H1 (cell line): ENCODE measurements around the gene C5AR2. TPM values are rescaled to one million over a fixed set of nuclear protein-coding genes. Genes with fewer than 3 reads are reported as not detected.

Experiments
- CTCF ChIA-PET: fragments of 300-600 bp; sonication (Branson Sonifier 250); formaldehyde crosslinking; loops from one replicate; lab custom pipeline; 2021; ENCODE audit not compliant: partially characterized antibody; lab: Charles Lee
- POLR2A ChIA-PET: fragments of 300-600 bp; sonication (Branson Sonifier 250); formaldehyde crosslinking; loops from one replicate; lab custom pipeline; 2021; ENCODE audit warnings: inconsistent platforms; ENCODE audit not compliant: partially characterized antibody; lab: Charles Lee
- DNase-seq, 2 experiments: peaks; one replicate each; pipeline versions ENCODE4 v3.0.0 to v3.0.0-alpha.2; 2010 to 2022; ENCODE audit warnings: low spot score in 2 of 2, low read depth in 1 of 2, mixed read lengths in 1 of 2
- FAIRE-seq: peaks from 2 replicates; lab custom pipeline; 2011; peaks lifted over from hg19 to GRCh38; lab: Jason Lieb, UNC
- H2AFZ ChIP-seq: 2 replicates; pipeline ENCODE4 v1.8.1; 2012; ENCODE audit warnings: low read length, inconsistent platforms
- H2AK5ac ChIP-seq: 2 replicates; pipeline ENCODE4 v1.6.1; 2013; ENCODE audit warnings: low read depth, low read length
- H2BK120ac ChIP-seq: replicated peaks from 2 replicates; pipeline ENCODE3; 2013; ENCODE audit warnings: low read depth, low read length, inconsistent platforms
- H2BK12ac ChIP-seq: 2 replicates; pipeline ENCODE4 v1.6.1; 2013; ENCODE audit warnings: low read depth, low read length
- H2BK15ac ChIP-seq: 2 replicates; pipeline ENCODE4 v1.6.1; 2013; ENCODE audit warnings: low read length
- H2BK20ac ChIP-seq: 2 replicates; pipeline ENCODE4 v1.6.1; 2013; ENCODE audit warnings: low read length
- H2BK5ac ChIP-seq: 2 replicates; pipeline ENCODE4 v1.6.1; 2013; ENCODE audit warnings: low read depth, low read length
- H3K14ac ChIP-seq: 2 replicates; pipeline ENCODE4 v1.6.1; 2013; ENCODE audit warnings: inconsistent platforms; ENCODE audit not compliant: insufficient read length
- H3K18ac ChIP-seq: 2 replicates; pipeline ENCODE4 v1.6.1; 2013; ENCODE audit warnings: low read length; ENCODE audit errors: extremely low read depth
- H3K23ac ChIP-seq: 2 replicates; pipeline ENCODE4 v1.6.1; 2013; ENCODE audit warnings: inconsistent platforms; ENCODE audit not compliant: insufficient read length
- H3K23me2 ChIP-seq: 2 replicates; pipeline ENCODE4 v1.6.1; 2013; ENCODE audit warnings: low read depth, low read length
- H3K27ac ChIP-seq: 2 replicates; pipeline ENCODE4 v1.6.1; 2011; ENCODE audit warnings: low read depth, low read length, inconsistent platforms
- H3K27me3 ChIP-seq, 4 experiments: replicated peaks in 1 of 4; 1 replicate in 1 of 4; 2 replicates in 3 of 4; pipeline versions ENCODE4 v1.6.1 to v1.8.1; 2011 to 2013; ENCODE audit warnings: low read length in 3 of 4, mild to moderate bottlenecking in 3 of 4, inconsistent platforms in 2 of 4, mixed read lengths in 2 of 4, moderate library complexity in 1 of 4; ENCODE audit not compliant: control insufficient read depth in 3 of 4, insufficient read depth in 3 of 4; ENCODE audit errors: extremely low read depth in 1 of 4
- H3K36me3 ChIP-seq, 4 experiments: 2 replicates each; pipeline versions ENCODE4 v1.6.1 to v1.8.1; 2011 to 2013; ENCODE audit warnings: mild to moderate bottlenecking in 4 of 4, low read length in 3 of 4, moderate library complexity in 2 of 4, control low read depth in 1 of 4, inconsistent platforms in 1 of 4; ENCODE audit not compliant: insufficient read depth in 4 of 4, control insufficient read depth in 2 of 4
- H3K4ac ChIP-seq: replicated peaks from 2 replicates; pipeline ENCODE3; 2013; ENCODE audit warnings: low read length, low read depth, mixed read lengths, inconsistent platforms; ENCODE audit not compliant: insufficient read length
- H3K4me1 ChIP-seq, 4 experiments: replicated peaks in 1 of 4; 1 replicate in 1 of 4; 2 replicates in 3 of 4; pipeline versions ENCODE4 v1.6.1 to v1.8.1; 2011 to 2013; ENCODE audit warnings: low read length in 3 of 4, inconsistent platforms in 2 of 4, mixed read lengths in 1 of 4; ENCODE audit not compliant: insufficient read depth in 4 of 4, control insufficient read depth in 3 of 4
- H3K4me2 ChIP-seq, 2 experiments: 2 replicates each; pipeline versions ENCODE4 v1.6.1 to v1.8.1; 2011 to 2013; ENCODE audit warnings: low read depth in 2 of 2, low read length in 2 of 2, control low read depth in 1 of 2, inconsistent platforms in 1 of 2, mild to moderate bottlenecking in 1 of 2; ENCODE audit not compliant: insufficient read depth in 1 of 2
- H3K4me3 ChIP-seq, 4 experiments: fragments of 200-600, 300-600 bp in 1 of 4; sonication (generic), shearing (Covaris generic), sonication (Bioruptor Twin) in 1 of 4; 2 replicates each; pipeline versions ENCODE4 v1.5.1 to v1.8.1; 2011 to 2016; ENCODE audit warnings: low read length in 4 of 4, low read depth in 3 of 4, control low read depth in 2 of 4, inconsistent platforms in 2 of 4, mild to moderate bottlenecking in 2 of 4, mixed read lengths in 1 of 4, moderate library complexity in 1 of 4; ENCODE audit not compliant: insufficient read depth in 2 of 4; ENCODE audit errors: extremely low read depth in 1 of 4
- H3K56ac ChIP-seq: replicated peaks from 2 replicates; pipeline ENCODE3; 2013; ENCODE audit warnings: low read depth, mild to moderate bottlenecking, mixed read lengths, low read length, inconsistent platforms; ENCODE audit not compliant: insufficient read length
- H3K79me1 ChIP-seq: 2 replicates; pipeline ENCODE4 v1.6.1; 2013; ENCODE audit warnings: low read depth, low read length, control low read depth
- H3K79me2 ChIP-seq, 2 experiments: 2 replicates each; pipeline versions ENCODE4 v1.6.1 to v1.8.1; 2012 to 2013; ENCODE audit warnings: low read length in 2 of 2, mild to moderate bottlenecking in 2 of 2, inconsistent platforms in 1 of 2; ENCODE audit not compliant: insufficient read depth in 2 of 2, control insufficient read depth in 1 of 2
- H3K9ac ChIP-seq, 4 experiments: replicated peaks in 1 of 4; 1 replicate in 1 of 4; 2 replicates in 3 of 4; pipeline versions ENCODE4 v1.6.1 to v1.8.1; 2011 to 2013; ENCODE audit warnings: low read depth in 3 of 4, low read length in 3 of 4, control low read depth in 2 of 4, mild to moderate bottlenecking in 2 of 4, moderate library complexity in 2 of 4, inconsistent platforms in 1 of 4; ENCODE audit errors: extremely low read depth in 1 of 4
- H3K9me3 ChIP-seq, 2 experiments: 2 replicates each; pipeline versions ENCODE4 v1.6.1 to v1.8.1; 2012 to 2013; ENCODE audit warnings: mild to moderate bottlenecking in 2 of 2, moderate library complexity in 2 of 2, control low read depth in 1 of 2, inconsistent platforms in 1 of 2, low read depth in 1 of 2, low read length in 1 of 2, mixed read lengths in 1 of 2; ENCODE audit not compliant: insufficient read depth in 2 of 2
- H4K20me1 ChIP-seq, 2 experiments: replicated peaks in 1 of 2; 2 replicates each; pipeline versions ENCODE3 to v1.8.1; 2011 to 2013; ENCODE audit warnings: inconsistent platforms in 2 of 2, low read length in 2 of 2, mild to moderate bottlenecking in 1 of 2; ENCODE audit not compliant: insufficient read depth in 2 of 2, control insufficient read depth in 1 of 2
- H4K5ac ChIP-seq: 2 replicates; pipeline ENCODE4 v1.6.1; 2013; ENCODE audit warnings: low read length, low read depth, mixed read lengths, inconsistent platforms; ENCODE audit not compliant: insufficient read length
- H4K8ac ChIP-seq: 2 replicates; pipeline ENCODE4 v1.8.0; 2013; ENCODE audit warnings: mild to moderate bottlenecking, moderate library complexity, low read length, inconsistent platforms; ENCODE audit not compliant: insufficient read depth; ENCODE audit errors: extremely low read depth
- H4K91ac ChIP-seq: replicated peaks from 2 replicates; pipeline ENCODE3; 2013; ENCODE audit warnings: low read length, mixed read lengths, inconsistent platforms; ENCODE audit not compliant: insufficient read length
- BCL11A ChIP-seq, 2 experiments: IDR thresholded peaks; one replicate each; pipeline ENCODE4 v1.6.1; 2011; ENCODE audit warnings: low read depth in 2 of 2, low read length in 2 of 2, mild to moderate bottlenecking in 2 of 2
- CBX5 ChIP-seq: fragments of 300-800, 300-1000 bp; sonication (generic); IDR thresholded peaks from 2 replicates; pipeline ENCODE4 v1.7.1; 2016; ENCODE audit warnings: antibody characterized with exemption, low read length, low read depth
- CEBPB ChIP-seq: IDR thresholded peaks from 2 replicates; pipeline ENCODE4 v1.6.1; 2012; ENCODE audit warnings: low read depth, low read length
- FOSL1 ChIP-seq: IDR thresholded peaks from 2 replicates; pipeline ENCODE4 v1.6.1; 2011; ENCODE audit warnings: mild to moderate bottlenecking, low read depth, low read length, moderate library complexity; ENCODE audit not compliant: insufficient read depth
- KDM5A ChIP-seq: fragments of 200-600 bp; IDR thresholded peaks from 2 replicates; pipeline ENCODE4 v1.7.1; 2012; ENCODE audit warnings: mild to moderate bottlenecking, low read length, inconsistent platforms, mixed read lengths
- PHF8 ChIP-seq: fragments of 200-600 bp; sonication (generic); conservative IDR thresholded peaks from 2 replicates; pipeline ENCODE4 v1.7.1; 2012; ENCODE audit warnings: low read depth, mild to moderate bottlenecking, inconsistent platforms, low read length, moderate library complexity
- RBBP5 ChIP-seq: IDR thresholded peaks from 2 replicates; pipeline ENCODE4 v1.7.1; 2012; ENCODE audit warnings: low read depth, mild to moderate bottlenecking, inconsistent platforms, low read length, moderate library complexity, borderline replicate concordance
- RNF2 ChIP-seq: fragments of 200-900, 300-1000 bp; sonication (generic); IDR thresholded peaks from 2 replicates; pipeline ENCODE4 v1.7.1; 2016; ENCODE audit warnings: borderline replicate concordance, low read depth, mild to moderate bottlenecking, antibody characterized with exemption, low read length; ENCODE audit not compliant: poor library complexity, severe bottlenecking; ENCODE audit errors: missing control alignments
- RXRA ChIP-seq: IDR thresholded peaks from 2 replicates; pipeline ENCODE4 v1.6.1; 2011; ENCODE audit warnings: low read depth, mild to moderate bottlenecking, low read length, moderate library complexity; ENCODE audit not compliant: insufficient read depth
- SP2 ChIP-seq: IDR thresholded peaks from 2 replicates; pipeline ENCODE4 v1.6.1; 2012; ENCODE audit warnings: mild to moderate bottlenecking, low read length, inconsistent platforms
- SRF ChIP-seq: IDR thresholded peaks from 2 replicates; pipeline ENCODE4 v1.6.1; 2011; ENCODE audit warnings: mild to moderate bottlenecking, low read depth, low read length, moderate library complexity
- TBP ChIP-seq: IDR thresholded peaks from 2 replicates; pipeline ENCODE4 v1.6.1; 2011; ENCODE audit warnings: low read depth, low read length, improper control_type of control experiment
- YY1 ChIP-seq: IDR thresholded peaks from 2 replicates; pipeline ENCODE4 v1.6.1; 2011; ENCODE audit warnings: low read depth, mild to moderate bottlenecking, low read length
- WGBS, 2 experiments: shearing (Covaris generic) in 1 of 2; methylation state at CpG; one replicate each; pipeline versions ENCODE4 v1.1.6 to v1.1.7; 2013 to 2015; ENCODE audit warnings: low lambda C conversion rate in 2 of 2, mixed read lengths in 2 of 2, inconsistent platforms in 1 of 2, low coverage in 1 of 2, missing lambda C conversion rate in 1 of 2; ENCODE audit not compliant: insufficient replicate concordance in 2 of 2, insufficient coverage in 1 of 2, insufficient read length in 1 of 2; ENCODE audit errors: extremely low coverage in 1 of 2, missing lambda C conversion rate in 1 of 2; 5-methylcytosine and 5-hydroxymethylcytosine counted together
- polyA plus RNA-seq, 7 experiments: library from polyadenylated mRNA; depleted of rRNA in 3 of 7; stranded (reverse) in 5 of 7; unstranded in 2 of 7; fragments of >200 nt in 5 of 7; fragments of 200-250 nt in 2 of 7; gene quantifications; 1 replicate in 5 of 7; 2 replicates in 1 of 7; 4 replicates in 1 of 7; pipeline versions ENCODE4 v1.2.1 to v1.2.3, GENCODE V29; 2011 to 2013; ENCODE audit warnings: missing spikeins in 2 of 7, mixed read lengths in 2 of 7
- total RNA-seq: library from RNA; stranded (reverse); fragmentation: NEBNext Ultra II Directional; extraction: Animal tissue kit (Norgen Biotek cat#: 25700); gene quantifications from 2 replicates; pipeline ENCODE4 v1.2.1, GENCODE V29; 2021
- TF ChIP-seq, protein P1 (sequence below): IDR thresholded peaks from 2 replicates; pipeline ENCODE4 v1.6.1; 2011; ENCODE audit warnings: low read depth, mild to moderate bottlenecking, low read length; ENCODE audit not compliant: insufficient read depth

Gene C5AR2
- total and polyA plus RNA-seq, 2 of the 8 experiments (the other 6 are each of a cell fraction or from before 2014, with no cell fraction given), result 0.08 to 0.15 TPM

DNA sequence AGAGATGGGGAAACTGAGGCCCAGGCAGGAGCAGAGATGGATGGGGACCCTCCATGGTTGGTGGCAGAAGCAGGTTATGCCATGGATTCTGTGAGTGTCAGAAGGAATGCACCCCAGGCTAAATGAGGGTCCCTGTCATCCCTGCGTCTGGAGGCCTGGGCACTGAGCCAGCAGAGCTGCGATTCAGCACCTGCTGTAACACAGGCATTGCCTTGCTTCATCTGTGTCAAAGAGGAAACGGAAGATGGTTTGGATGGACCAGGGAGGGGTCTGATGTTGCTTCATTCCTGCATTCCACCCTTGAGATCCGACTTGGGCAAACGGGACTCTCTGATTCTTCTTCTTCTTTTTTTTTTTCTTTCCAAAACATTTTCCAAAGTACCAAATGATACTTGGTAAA, 21.2 kb upstream of the C5AR2 start:
- H4K20me1 ChIP-seq, result no peaks in the 10 kb centered on the region
- H3K4ac ChIP-seq, result no peak overlapping the region
- H3K4me2 ChIP-seq, result no peak overlapping the region
- H3K9me3 ChIP-seq, result no peaks in the 10 kb centered on the region
- no peak overlapping the region for H4K8ac ChIP-seq
- no peaks in the 10 kb centered on the region; the same call in 1 of the 2 replicates for H3K23me2 ChIP-seq
- no peak overlapping the region for H2BK120ac ChIP-seq
- H3K9ac ChIP-seq, result no peak overlapping the region
- no peak overlapping the region for H4K91ac ChIP-seq
- no peak overlapping the region for H3K23ac ChIP-seq
- H3K56ac ChIP-seq, result no peak overlapping the region
- H3K27ac ChIP-seq, result no peak overlapping the region
- no peak overlapping the region for H2BK15ac ChIP-seq
- H2AFZ ChIP-seq, result no peak overlapping the region
- no peak overlapping the region for H2BK5ac ChIP-seq
- no peaks in the 10 kb centered on the region for H3K36me3 ChIP-seq
- no peak overlapping the region for H3K14ac ChIP-seq
- CTCF ChIA-PET, result interaction anchor here (0.6 kb wide), 2 partner anchors 297 to 531 kb away, joined by 4 read pairs; no protein-coding TSS in a partner anchor
- H3K4me1 ChIP-seq, result no peaks in the 10 kb centered on the region
- POLR2A ChIA-PET, result interaction anchor here (0.8 kb wide), 1 partner anchor 11 kb away, joined by 3 read pairs; no protein-coding TSS in a partner anchor
- no peak overlapping the region for H2BK20ac ChIP-seq
- FAIRE-seq, result no peak
- DNase-seq, result no peak
- no peak overlapping the region for H3K18ac ChIP-seq
- H2BK12ac ChIP-seq, result no peak overlapping the region
- no peak overlapping the region for H3K4me3 ChIP-seq
- no peaks in the 10 kb centered on the region for H3K79me1 ChIP-seq
- no peaks in the 10 kb centered on the region for H3K27me3 ChIP-seq
- no peak for TF ChIP-seq YY1
- no peak for TF ChIP-seq RBBP5
- no peak for TF ChIP-seq RNF2
- TF ChIP-seq BCL11A (IDR thresholded peaks at IDR 0.05; ENCODE audit: low read depth in 2 of 2, low read length in 2 of 2), result no peak
- TF ChIP-seq SP2, result no peak
- TF ChIP-seq, protein P1, sequence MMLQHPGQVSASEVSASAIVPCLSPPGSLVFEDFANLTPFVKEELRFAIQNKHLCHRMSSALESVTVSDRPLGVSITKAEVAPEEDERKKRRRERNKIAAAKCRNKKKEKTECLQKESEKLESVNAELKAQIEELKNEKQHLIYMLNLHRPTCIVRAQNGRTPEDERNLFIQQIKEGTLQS, result no peak
- TF ChIP-seq TBP, result no peak
- TF ChIP-seq SRF, result no peak
- TF ChIP-seq KDM5A, result no peak
- no peak for TF ChIP-seq FOSL1
- no peak for TF ChIP-seq RXRA
- TF ChIP-seq CEBPB, result no peak
- TF ChIP-seq PHF8, result no peak
- TF ChIP-seq CBX5, result no peak
- WGBS, 2 experiments, result 90% methylated on average over 5 of the region's 5 CpGs; no CpG with 5 or more reads in 1 of the 2 experiments
- no peak overlapping the region for H4K5ac ChIP-seq
- no peaks in the 10 kb centered on the region for H3K79me2 ChIP-seq
- no peak overlapping the region for H2AK5ac ChIP-seq
